Endothelial cell of hepatic sinusoid (primary cell): Measurements from ENCODE around the gene AASDHPPT.

Source experiments
- in situ Hi-C: cut with HindIII; loops from 2 replicates; pipeline ENCODE4 v1.10.0; 2017; ENCODE audit warnings: low sequenced_read_pairs

The AASDHPPT gene

DNA sequence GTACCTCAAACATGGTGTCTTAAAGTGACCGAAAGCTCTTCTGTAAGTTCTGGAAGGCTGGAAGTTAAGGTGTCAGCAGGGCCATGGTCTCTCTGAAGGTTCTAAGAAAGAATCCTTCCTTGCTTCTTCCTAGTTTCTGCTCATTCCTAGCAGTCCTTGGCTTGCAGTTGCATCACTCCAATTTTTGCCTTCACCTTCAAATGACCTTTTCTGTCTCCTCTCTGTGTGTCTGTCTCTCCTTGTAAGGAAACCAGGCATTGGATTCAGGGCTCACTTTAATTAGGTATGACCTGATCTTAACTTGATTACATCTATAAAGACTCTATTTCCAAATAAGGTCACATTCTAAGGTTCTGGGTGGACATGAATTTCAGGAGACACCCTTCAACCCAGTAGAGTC, 8.7 kb downstream of the AASDHPPT start:
- in situ Hi-C loops: no loop called here

GRCh38 chr11:106086850-106087249, 9.4 kb downstream of the AASDHPPT start:
- in situ Hi-C loops: no loop called here

DNA sequence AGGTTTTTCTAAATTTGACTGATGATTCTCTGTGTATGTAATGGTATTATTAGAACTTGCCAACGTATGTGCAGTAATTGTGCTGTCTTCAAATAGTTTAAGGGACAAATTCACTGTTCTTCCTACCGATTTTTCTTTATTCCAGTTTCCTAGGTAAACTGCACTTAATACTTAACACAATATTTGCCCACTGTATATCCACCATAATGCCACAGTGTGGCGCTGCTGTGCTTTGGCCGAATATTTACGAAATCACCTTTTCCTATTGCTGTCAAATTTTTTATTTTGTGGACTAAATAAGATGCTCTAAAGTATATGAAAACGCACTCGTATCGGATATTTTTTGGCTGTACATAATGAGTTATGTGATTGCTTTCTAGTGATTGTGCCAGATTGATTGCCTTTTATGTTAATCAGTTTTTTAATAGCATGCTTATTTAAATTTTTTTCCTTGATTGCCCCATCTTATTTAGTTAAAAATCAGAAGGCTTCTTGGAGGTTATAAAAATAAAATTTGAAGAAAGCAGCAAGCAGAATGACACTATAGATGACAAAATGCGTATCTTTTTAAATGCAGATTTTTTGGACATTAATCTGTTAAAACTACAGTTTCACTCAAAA, 10.5 kb downstream of the AASDHPPT start:
- in situ Hi-C loops: no loop called here

DNA sequence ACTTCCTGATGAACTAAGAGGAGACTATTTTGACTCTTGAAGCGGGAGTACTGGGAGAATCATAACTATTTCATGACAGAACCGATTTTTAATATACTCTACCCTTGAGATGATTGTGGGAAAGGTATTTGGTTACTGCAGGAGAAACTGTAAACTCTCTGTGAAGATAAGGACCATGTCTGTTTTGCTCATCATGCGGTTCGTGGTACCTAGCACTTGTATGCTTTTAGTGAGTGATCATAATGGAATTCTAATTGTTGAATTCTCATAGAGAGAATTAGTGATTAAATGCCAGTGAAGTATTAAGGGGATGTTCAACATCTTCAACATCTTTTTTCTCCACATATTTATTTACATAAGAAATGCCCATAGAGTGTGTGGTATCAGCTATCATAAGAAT, 11.4 kb downstream of the AASDHPPT start:
- in situ Hi-C loops: no loop called here

DNA sequence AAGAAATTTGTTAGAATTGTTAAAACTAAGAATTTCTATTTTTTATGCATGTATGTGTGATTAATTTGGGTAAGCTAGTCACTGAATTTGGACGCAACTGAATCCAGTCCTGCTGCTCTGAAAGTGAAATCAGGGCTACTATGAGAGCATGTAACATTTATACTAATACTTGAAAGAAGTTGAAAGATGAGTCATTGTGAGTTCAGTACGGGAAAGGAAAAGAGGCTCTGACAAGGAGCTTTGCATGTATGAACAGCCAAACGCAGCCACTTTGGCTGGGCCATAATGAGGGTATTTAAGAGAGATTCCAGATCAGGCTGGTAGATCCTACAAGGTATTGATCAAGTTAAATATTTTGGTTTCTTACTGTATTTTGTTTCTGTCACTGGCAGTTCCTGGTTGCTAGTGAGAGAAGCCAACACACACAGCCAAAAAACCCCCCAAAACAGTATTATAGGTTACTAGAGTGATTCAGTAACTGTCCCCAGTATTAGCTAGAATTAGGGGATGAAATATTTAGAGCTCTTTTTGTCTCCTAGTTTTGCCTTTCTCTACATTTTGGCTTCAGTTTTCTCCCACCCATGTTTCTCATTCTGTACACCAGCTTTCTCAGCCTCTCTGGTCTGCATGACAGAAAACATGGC, 14.1 kb downstream of the AASDHPPT start:
- in situ Hi-C loops: no loop called here

GRCh38 chr11:106092446-106092845, 15.0 kb downstream of the AASDHPPT start:
- in situ Hi-C loops: no loop called here

- in situ Hi-C loops: no loop called here
These were observed 21.6 kb downstream of the AASDHPPT start for GRCh38 chr11:106098893-106099553.

DNA sequence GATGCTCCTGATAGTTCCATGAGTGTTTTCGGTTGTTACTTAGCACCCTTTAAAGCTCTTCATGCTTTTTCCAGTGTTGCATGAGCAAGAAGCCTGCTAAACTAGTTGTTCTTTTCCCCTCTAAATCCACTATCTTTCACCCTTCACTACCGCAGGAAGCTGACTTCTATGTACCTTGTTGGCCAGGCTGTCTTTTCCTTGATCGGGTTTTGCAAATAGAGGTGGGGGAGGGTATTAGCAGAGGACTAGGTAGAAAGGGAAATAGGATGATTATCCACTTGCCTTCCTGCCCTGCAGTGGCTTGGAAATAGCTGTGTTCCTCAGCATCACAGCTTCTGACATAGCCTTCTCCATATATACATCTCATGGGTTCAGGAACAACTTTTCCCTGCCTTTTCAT, 23.9 kb downstream of the AASDHPPT start:
- in situ Hi-C loops: no loop called here

- in situ Hi-C loops: no loop called here
These were observed 24.4 kb downstream of the AASDHPPT start for GRCh38 chr11:106101819-106102218.

DNA sequence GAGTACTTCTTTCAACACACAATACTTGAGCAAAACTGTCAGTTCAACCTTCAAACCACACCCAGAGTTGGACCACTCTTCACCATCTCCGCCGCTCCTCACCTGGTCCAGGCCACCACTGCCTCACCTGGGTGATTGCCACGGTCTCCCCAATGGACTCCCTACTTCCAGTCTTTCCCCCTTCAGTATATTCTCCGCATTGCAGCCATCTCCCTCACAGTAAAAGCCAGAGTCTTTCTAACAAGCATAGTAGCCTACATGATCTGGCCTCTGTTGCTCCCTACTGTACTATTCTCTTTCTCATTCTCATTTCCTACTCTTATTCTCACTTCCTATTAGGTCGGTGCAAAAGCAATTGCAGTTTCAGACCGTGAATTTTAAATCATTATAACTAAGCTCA, 28.5 kb downstream of the AASDHPPT start:
- in situ Hi-C loops: no loop called here

GRCh38 chr11:106121570-106122320, 44.3 kb downstream of the AASDHPPT start:
- in situ Hi-C loops: no loop called here

- in situ Hi-C loops: no loop called here
These were observed 50.1 kb downstream of the AASDHPPT start for GRCh38 chr11:106127604-106128003.

DNA sequence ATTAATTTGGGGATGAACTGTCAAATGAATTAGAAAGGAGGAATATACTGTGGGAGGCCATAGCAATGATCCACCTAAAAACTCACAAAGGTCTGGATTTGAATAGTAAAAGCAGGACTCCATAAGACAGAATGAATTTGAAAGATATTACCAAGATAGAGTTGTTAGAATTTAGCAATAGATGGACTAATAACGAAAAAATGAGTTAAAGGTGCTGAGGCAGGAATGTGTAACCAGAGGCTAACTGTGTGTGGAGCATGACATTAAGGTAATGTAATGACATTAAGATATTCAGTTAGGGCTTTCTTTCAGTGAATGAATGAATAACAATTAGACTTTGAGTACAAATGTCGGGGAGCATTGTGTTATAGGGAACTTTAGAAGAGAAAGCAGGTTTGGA, 51.3 kb downstream of the AASDHPPT start:
- in situ Hi-C loops: no loop called here

GRCh38 chr11:106131998-106132397, 54.5 kb downstream of the AASDHPPT start:
- in situ Hi-C loops: no loop called here

- in situ Hi-C loops: no loop called here
These were observed 55.3 kb downstream of the AASDHPPT start for GRCh38 chr11:106132582-106133354.

DNA sequence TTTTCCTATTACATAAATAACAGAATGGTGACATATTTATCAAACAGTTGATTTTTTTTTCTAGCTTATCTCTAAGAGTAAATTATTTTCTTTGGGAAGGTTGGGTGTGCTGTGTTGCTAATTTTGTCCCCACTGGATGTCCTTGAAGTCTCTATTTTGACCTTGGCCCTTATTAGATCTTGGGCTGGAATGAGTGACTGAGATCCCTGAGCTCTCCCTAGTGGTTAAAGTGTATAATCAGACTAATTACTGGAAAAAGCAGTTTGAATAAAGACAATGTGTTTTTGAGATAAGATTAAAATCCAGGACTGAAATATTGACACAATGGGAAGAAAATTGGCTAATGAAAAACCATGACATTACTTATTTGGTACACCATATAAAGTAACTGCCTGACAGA, 56.1 kb downstream of the AASDHPPT start:
- in situ Hi-C loops: no loop called here

- in situ Hi-C loops: no loop called here
These were observed 59.6 kb downstream of the AASDHPPT start for GRCh38 chr11:106137061-106137460.

DNA sequence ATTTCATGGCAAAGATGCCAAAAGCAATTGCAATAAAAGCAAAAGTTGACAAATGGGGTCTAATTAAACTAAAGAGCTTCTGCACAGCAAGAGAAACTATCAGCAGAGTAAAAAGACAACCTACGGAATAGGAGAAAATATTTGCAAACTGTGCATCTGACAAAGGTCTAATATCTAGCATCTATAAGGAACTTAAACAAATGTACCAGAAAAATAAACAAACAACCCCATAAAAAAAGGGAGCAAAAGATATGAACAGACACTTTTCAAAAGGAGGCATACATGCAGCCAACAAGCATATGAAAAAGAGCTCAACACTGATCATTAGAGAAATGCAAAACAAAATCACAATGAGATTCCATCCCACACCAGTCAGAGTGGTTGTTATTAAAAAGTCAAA, 60.3 kb downstream of the AASDHPPT start:
- in situ Hi-C loops: no loop called here
